ENCODE data around the gene IFT20.

IFT20 gene

GRCh38 chr17:28335959-28336871 is 943 bp upstream of the IFT20 start:
- DNase-seq (ENCODE audit: low spot score), result peak; percentile 72

DNA sequence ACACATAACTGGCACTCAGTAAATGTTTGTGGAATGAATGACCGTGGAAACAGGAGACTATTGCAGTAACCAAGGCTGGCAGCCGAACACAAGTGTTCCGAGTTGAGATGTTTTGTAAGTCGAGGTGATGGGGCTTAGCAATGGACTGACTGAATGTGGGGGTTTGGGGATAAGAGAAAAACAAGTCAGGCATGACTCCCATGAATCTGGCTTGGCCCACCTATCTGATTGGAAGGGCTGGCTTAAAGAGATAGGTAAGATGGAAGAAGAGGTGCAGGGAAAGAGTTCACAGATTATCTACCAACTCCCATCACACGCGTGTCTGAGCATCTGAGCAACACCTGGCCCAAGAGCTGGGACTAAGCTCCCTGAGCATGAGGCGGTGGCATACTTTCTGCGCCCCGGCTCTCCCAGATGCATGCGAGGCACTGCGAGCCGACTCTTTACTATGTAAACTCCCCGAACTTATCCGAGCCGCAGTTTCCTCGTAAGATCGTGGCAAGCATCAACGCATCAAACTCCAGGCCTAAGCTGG is 539 bp downstream of the IFT20 start:
- DNase-seq (ENCODE audit: low spot score), result no peak

- DNase-seq (ENCODE audit: low spot score), result no peak
Observed at GRCh38 chr17:28334171-28334570, 1.1 kb downstream of the IFT20 start.

DNA sequence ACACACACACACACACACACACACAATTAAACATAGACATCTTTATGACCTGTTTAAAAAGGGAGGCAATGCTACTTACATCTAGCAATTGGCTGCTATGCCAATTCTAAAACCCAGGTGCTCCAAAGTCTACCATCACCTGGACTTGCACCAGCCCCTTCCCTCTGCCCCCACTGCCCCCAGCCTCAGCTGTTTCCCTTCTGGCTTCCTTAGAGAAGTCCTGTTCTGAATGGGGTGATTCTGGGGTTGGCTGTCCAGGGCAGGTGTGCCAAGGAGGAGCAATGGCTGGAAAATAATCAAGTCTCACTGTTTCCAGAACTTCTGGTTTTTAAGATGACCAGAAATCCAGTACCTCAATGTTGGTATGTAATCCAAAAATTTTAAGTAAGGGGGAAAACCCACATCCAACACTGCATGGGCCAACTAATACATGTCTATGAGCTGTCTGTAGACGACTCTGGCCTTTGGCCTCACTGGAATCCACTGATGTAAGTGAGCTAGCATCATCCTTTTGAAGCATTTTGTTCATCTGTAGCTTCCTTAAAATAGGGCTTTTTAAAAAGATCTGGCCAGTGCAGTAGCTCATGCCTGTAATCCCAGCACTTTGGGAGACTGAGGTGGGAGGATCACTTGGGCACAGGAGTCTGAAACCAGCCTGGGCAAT is 2.1 kb downstream of the IFT20 start:
- DNase-seq (ENCODE audit: low spot score), result no peak

DNA sequence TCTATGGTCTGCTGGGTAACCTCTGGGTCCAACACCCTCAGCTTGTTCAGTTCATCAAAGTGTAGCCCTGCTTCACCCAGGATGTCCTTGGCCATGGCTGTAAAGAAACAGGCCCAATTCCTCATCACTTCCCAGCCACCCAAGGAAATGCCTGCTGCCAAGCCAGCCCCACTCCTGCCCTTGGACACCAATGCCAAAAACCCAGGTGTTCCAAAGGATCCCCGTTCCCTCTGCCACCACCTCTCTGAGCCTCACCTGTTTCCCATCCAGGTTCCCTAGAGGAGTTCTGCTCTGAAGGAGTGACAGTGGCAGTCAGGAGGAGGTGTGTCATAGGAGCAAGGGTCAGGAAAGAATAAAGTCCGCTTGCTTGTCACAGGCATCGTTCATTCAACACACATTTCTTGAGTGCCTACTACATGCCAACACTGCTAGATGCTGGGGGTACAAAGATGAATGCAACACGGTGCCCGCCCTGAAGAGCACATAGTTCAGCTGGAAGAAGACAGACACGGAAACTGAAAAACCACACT is 3.3 kb downstream of the IFT20 start:
- DNase-seq (ENCODE audit: low spot score), result no peak

GRCh38 chr17:28330671-28331070 is 4.6 kb downstream of the IFT20 start:
- DNase-seq (ENCODE audit: low spot score), result no peak

- DNase-seq (ENCODE audit: low spot score), result no peak
Observed at GRCh38 chr17:28328325-28328724, 6.9 kb downstream of the IFT20 start.

- DNase-seq (ENCODE audit: low spot score), result no peak
Observed at GRCh38 chr17:28327709-28328108, 7.6 kb downstream of the IFT20 start.

- DNase-seq (ENCODE audit: low spot score), result no peak
Observed at GRCh38 chr17:28327031-28327607, 8.2 kb downstream of the IFT20 start.

GRCh38 chr17:28326114-28326513 is 9.2 kb downstream of the IFT20 start:
- DNase-seq (ENCODE audit: low spot score), result no peak

- DNase-seq (ENCODE audit: low spot score), result no peak
Observed at GRCh38 chr17:28325211-28325610, 10.1 kb downstream of the IFT20 start.

DNA sequence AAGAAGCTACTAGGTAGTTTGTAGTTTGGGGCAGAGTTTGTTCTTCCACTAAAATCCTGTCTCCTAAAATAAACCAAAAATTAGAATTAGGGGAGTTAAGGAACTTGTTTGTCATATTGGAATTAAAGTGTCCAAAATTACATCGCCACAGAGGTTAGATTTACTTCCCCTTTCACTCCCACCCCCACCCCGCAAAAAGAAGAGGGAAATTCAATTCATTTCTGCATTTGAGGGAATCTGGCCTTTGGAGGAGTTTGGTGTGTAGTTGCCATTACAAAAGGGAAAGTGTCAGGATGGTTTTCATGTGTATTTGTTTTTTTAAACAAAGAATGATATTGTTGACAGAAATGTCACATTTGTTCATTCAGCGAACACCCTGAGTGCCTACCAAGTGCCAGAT is 10.5 kb downstream of the IFT20 start:
- no peak for DNase-seq (ENCODE audit: low spot score)

DNA sequence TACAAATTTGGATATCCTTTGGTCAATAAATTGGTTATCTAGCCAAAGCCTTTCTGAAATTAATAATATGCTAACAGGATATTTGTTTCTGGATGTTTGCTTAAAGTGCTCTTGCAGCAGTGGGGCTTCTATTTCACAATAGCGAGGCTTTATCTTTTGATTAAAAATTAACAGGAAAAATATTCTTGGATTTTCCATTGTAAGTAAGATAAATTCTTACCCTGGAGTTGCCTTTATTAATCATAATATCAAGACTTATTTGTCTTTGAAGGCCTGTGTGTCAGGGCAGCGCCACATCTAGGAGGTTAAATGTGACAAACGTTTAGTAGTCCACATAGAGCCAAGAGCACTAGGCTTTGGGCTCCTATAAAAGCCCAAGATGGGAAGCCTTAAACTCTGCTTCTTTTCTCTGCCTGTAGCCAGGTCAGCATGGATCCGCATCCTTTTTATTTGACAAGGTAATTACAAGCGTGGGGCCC is 11.0 kb downstream of the IFT20 start:
- no peak for DNase-seq (ENCODE audit: low spot score)

DNA sequence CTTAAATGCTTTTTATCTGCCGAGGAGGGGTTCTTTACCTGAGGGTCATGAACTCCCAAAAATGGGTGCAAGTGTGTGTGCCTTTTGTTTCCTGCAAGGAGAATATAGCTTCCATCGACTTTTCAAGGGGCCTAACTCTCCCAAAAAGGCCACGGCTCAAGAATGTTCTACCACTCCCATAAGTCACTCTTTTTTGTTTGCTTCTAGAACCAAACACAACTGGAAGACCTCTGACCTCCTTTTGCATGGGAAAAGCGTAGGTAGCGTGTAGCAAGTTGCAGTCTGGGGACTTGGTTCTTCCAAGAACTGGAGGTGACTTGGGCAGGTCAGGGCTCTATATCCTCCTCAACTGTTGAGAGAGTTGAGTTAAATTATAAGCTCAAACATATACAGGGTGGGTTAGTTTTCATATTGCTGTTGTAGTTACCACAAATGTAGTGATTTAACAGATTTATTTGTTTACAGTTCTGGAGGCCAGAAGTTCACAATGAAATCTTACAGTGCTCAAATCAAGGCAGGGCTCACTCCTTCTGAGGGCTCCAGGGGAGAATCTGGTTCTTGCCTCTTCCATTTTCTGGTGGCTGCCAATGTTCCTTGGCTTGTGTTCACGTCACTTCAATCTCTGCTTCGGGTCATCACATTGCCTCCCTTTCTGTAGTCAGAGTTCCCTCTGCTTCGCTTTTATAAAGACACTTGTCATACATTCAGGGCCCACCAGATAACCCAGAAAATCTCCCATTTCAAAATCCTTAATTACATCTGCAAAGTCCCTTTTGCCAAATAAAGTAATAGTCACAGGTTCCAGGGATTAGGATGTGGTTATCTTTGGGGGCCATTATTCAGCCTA is 14.8 kb downstream of the IFT20 start:
- no peak for DNase-seq (ENCODE audit: low spot score)

DNA sequence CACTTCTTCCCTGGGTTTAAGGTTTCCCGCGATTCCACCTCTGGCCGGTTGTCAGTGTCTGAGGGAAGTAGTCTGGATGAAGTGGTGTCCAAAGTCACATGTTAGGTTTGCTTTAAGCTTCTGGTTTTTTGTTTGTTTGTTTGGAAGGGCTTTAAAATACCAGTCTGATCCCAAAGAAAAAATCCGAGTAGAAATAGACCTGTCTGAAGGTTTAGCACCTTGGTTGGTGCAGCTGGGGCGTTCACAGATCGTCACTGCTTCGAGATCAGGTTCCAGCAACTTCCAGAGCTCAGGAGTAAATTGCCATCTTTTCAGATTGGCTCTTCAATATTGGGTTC is 15.7 kb downstream of the IFT20 start:
- no peak for DNase-seq (ENCODE audit: low spot score)

GRCh38 chr17:28318759-28319597 is 16.3 kb downstream of the IFT20 start, which contains the start of gene TMEM97:
TMEM97 (plus strand) TSS chr17:28319200; CDS start chr17:28319240, 40 bp downstream.
- DNase-seq (ENCODE audit: low spot score), result peak; percentile 98

- no peak for DNase-seq (ENCODE audit: low spot score)
Observed at GRCh38 chr17:28317966-28318758, 17.1 kb downstream of the IFT20 start.

DNA sequence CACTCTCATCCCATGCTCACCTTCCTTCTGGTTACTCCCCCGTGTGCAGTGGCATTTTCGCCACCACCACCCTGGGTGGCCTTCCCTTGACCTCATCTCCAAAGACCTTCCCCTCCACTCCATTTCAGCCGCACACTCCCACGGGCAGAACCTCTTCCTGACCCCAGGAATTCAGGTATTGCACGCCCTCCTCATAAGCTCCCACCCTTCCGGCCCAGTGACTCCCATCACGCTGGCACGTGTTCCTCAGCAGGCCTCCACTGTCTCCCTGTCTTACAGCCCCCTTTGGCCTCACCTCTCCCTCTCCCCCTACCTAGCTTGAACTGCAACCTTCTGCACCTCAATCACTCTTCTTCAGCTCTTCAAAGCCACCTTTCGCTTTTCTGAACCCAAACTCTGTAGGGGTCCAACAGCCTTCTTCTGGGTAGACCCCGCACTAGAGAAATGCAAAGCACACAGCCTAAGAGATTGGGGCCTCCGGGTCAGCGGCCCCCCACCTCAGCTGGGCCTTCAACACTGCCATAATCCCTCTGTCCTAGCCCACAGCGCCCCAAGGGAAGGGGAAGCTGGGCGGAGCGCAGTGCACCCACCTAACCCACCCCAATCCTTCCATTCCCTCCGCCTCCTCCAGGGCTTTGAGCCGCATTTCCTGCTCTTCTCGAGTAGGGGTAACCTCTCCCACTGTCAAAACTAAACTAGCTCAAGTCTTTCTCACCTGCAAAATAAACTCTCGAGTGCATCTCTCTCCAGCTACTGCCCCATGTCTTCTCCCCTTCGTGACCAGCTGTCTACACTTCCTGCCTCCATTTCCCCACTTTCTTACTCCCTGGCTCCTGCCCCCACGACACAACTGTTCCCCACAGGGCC is 17.9 kb downstream of the IFT20 start:
- no peak for DNase-seq (ENCODE audit: low spot score)
